HepG2 (cell line): ENCODE data around the gene HBD. TPM values are rescaled to one million over a fixed set of nuclear protein-coding genes. Genes with fewer than 3 reads are reported as not detected.

Source experiments
- ATAC-seq: fragments of 200-7000 bp; cut with Tn5 transposase; 3 replicates; pipeline ENCODE4 v1.9.1; 2020; ENCODE audit warnings: mild to moderate bottlenecking, moderate library complexity
- BruUV-seq: library from RNA; stranded (reverse); fragments of 400-500 nt; replicated peaks from 2 replicates; lab custom pipeline; 2021; lab: Mats Ljungman, UMichigan
- CTCF ChIA-PET: fragments of 300-600 bp; formaldehyde crosslinking; extraction: SDS; loops from one replicate; lab custom pipeline; 2021; ENCODE audit warnings: low total read pairs, inconsistent platforms, low intra/inter-chr PET ratio; lab: Yijun Ruan, JAX
- POLR2A ChIA-PET: fragments of 350-600 bp; sonication (Branson Sonifier 250); formaldehyde crosslinking; loops from one replicate; lab custom pipeline; 2020; ENCODE audit warnings: antibody characterized with exemption, inconsistent platforms; lab: Yijun Ruan, JAX
- DNase-seq: peaks from one replicate; pipeline ENCODE4 v3.0.0-alpha.2; 2015; ENCODE audit warnings: low spot score
- FAIRE-seq: peaks from 3 replicates; lab custom pipeline; 2011; peaks lifted over from hg19 to GRCh38; lab: Jason Lieb, UNC
- H2AFZ ChIP-seq: one replicate; pipeline ENCODE4 v1.6.1; 2011; ENCODE audit warnings: low read length, inconsistent platforms
- H3K27ac ChIP-seq: fragments of 300-600 bp; 3 replicates; pipeline ENCODE4 v1.8.0; 2011; ENCODE audit warnings: mixed run types, mild to moderate bottlenecking, mixed read lengths, low read length, inconsistent platforms; ENCODE audit not compliant: insufficient read depth; ENCODE audit errors: extremely low read length
- H3K27me3 ChIP-seq, 2 experiments: fragments of 200-600 bp in 1 of 2; 2 replicates in 1 of 2; 3 replicates in 1 of 2; pipeline versions ENCODE4 v1.6.0 to v1.8.0; 2011; ENCODE audit warnings: low read length in 2 of 2, mild to moderate bottlenecking in 2 of 2, moderate library complexity in 2 of 2, inconsistent platforms in 1 of 2; ENCODE audit not compliant: insufficient read depth in 2 of 2, control insufficient read depth in 1 of 2
- H3K36me3 ChIP-seq, 2 experiments: fragments of 200-600 bp in 1 of 2; replicated peaks in 1 of 2; 2 replicates in 1 of 2; 3 replicates in 1 of 2; pipeline versions ENCODE4 v1.5.1 to v1.8.0; 2011; ENCODE audit warnings: low read length in 2 of 2, inconsistent platforms in 1 of 2; ENCODE audit not compliant: insufficient read depth in 2 of 2, control insufficient read depth in 1 of 2
- H3K4me1 ChIP-seq: 2 replicates; pipeline ENCODE4 v1.5.1; 2012; ENCODE audit warnings: low read length, inconsistent platforms; ENCODE audit not compliant: insufficient read depth
- H3K4me2 ChIP-seq: 2 replicates; pipeline ENCODE4 v1.6.0; 2011; ENCODE audit warnings: low read depth, low read length, inconsistent platforms
- H3K4me3 ChIP-seq, 3 experiments: fragments of 200-600 bp in 1 of 3; sonication (generic), shearing (Covaris generic) in 1 of 3; replicated peaks in 1 of 3; 2 replicates each; pipeline ENCODE4 v1.5.1; 2011 to 2016; ENCODE audit warnings: low read length in 3 of 3, inconsistent platforms in 2 of 3, low read depth in 2 of 3, mild to moderate bottlenecking in 2 of 3, control low read depth in 1 of 3, mixed read lengths in 1 of 3; ENCODE audit not compliant: insufficient read depth in 1 of 3
- H3K79me2 ChIP-seq: one replicate; pipeline ENCODE4 v1.6.1; 2011; ENCODE audit warnings: low read length, inconsistent platforms; ENCODE audit not compliant: insufficient read depth
- H3K9ac ChIP-seq: 2 replicates; pipeline ENCODE4 v1.6.0; 2011; ENCODE audit warnings: mild to moderate bottlenecking, low read depth, low read length, inconsistent platforms; ENCODE audit not compliant: insufficient read depth
- H3K9me3 ChIP-seq: 2 replicates; pipeline ENCODE4 v1.5.1; 2012; ENCODE audit warnings: mild to moderate bottlenecking, low read length
- H4K20me1 ChIP-seq: 2 replicates; pipeline ENCODE4 v1.6.0; 2011; ENCODE audit warnings: inconsistent platforms, mild to moderate bottlenecking, low read length, moderate library complexity; ENCODE audit not compliant: insufficient read depth
- CHCHD3 ChIP-seq: sonication (generic); formaldehyde crosslinking; IDR thresholded peaks from 2 replicates; pipeline ENCODE4 v1.8.0; 2022; ENCODE audit warnings: mild to moderate bottlenecking, missing genetic modification reagents, moderate library complexity
- MTA3 ChIP-seq: sonication (generic); formaldehyde crosslinking; IDR thresholded peaks from 2 replicates; pipeline ENCODE4 v1.4.0; 2020; ENCODE audit warnings: missing genetic modification reagents
- PTBP1 ChIP-seq: fragments of 200-400 bp; formaldehyde crosslinking; IDR thresholded peaks from 2 replicates; pipeline ENCODE4 v1.6.1; 2018; ENCODE audit warnings: low read length, low read depth; ENCODE audit not compliant: poor library complexity, severe bottlenecking
- ZBTB7B ChIP-seq: sonication (generic); formaldehyde crosslinking; IDR thresholded peaks from 2 replicates; pipeline ENCODE4 v1.4.0; 2020; ENCODE audit warnings: missing genetic modification reagents
- ZNF121 ChIP-seq: sonication (generic); formaldehyde crosslinking; IDR thresholded peaks from 2 replicates; pipeline ENCODE4 v1.5.0; 2020; ENCODE audit warnings: mild to moderate bottlenecking, missing genetic modification reagents
- WGBS: methylation state at CpG from one replicate; pipeline ENCODE4 v1.1.6; 2017; ENCODE audit warnings: low lambda C conversion rate; 5-methylcytosine and 5-hydroxymethylcytosine counted together
- in situ Hi-C: cut with HindIII; loops from 2 replicates; pipeline ENCODE4 v1.10.0; 2017; ENCODE audit warnings: low pct_unique_long_range_greater_than_20kb; ENCODE audit not compliant: extremely low pct_ligation_motif_present
- intact Hi-C: fragments of 100-400 bp; cut with micrococcal nuclease; formaldehyde crosslinking; loops from one replicate; pipeline ENCODE4 v1.10.0; 2022; ENCODE audit not compliant: unreplicated experiment
- polyA plus RNA-seq, 8 experiments: library from polyadenylated mRNA; depleted of rRNA in 3 of 8; stranded (reverse) in 7 of 8; unstranded in 1 of 8; fragments of >200 nt; fragmentation: Illumina TruSeq in 4 of 8; extraction: Trizol in 4 of 8; gene quantifications; 2 replicates each; pipeline versions ENCODE4 v1.2.1 to v1.2.3, GENCODE V29; 2011 to 2016; ENCODE audit warnings: low read depth in 4 of 8, missing spikeins in 1 of 8, mixed read lengths in 1 of 8; ENCODE audit not compliant: insufficient read depth in 1 of 8
- total RNA-seq, 5 experiments: library from RNA; depleted of rRNA; stranded (reverse); fragments of >200 nt; fragmentation: Illumina TruSeq; extraction: Trizol; gene quantifications; 2 replicates each; pipeline ENCODE4 v1.2.3, GENCODE V29; 2016; ENCODE audit warnings: low read depth in 1 of 5
- TF ChIP-seq, protein P1 (sequence below): sonication (generic); formaldehyde crosslinking; IDR thresholded peaks from 2 replicates; pipeline ENCODE4 v1.4.0; 2020; ENCODE audit warnings: mild to moderate bottlenecking, missing genetic modification reagents, borderline replicate concordance
- TF ChIP-seq, protein P2 (sequence below): sonication (generic); formaldehyde crosslinking; IDR thresholded peaks from 2 replicates; pipeline ENCODE4 v1.4.0; 2020; ENCODE audit warnings: missing genetic modification reagents
- TF ChIP-seq, protein P3 (sequence below): sonication (generic); formaldehyde crosslinking; IDR thresholded peaks from 2 replicates; pipeline ENCODE4 v1.4.0; 2020; ENCODE audit warnings: mild to moderate bottlenecking, missing genetic modification reagents

Gene HBD
- total and polyA plus RNA-seq, 2 of the 13 experiments (the other 11 are each of a cell fraction or from before 2014, with no cell fraction given), result not detected

DNA sequence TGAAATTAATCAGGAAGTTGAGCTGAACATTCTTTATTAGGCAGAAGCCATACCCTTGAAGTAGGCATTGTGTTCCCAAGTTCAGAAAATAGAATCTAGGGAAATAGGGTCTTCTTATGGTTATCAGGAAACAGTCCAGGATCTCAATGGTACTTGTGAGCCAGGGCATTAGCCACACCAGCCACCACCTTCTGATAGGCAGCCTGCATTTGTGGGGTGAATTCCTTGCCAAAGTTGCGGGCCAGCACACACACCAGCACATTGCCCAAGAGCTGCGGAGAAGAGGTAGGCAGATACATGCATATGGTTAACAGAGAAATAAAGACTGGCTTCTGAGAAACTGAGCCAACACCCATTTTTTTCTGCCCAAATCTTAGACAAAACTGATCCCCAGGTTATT is 1.5 kb downstream of the HBD start:
- WGBS, result 28% methylated on average over 2 of the region's 2 CpGs
- no peaks in the 10 kb centered on the region; the same call in 1 of the 2 replicates for H4K20me1 ChIP-seq
- no peak overlapping the region for H3K4me3 ChIP-seq
- H3K9ac ChIP-seq, result no peak overlapping the region
- no peak for ATAC-seq
- no peaks in the 10 kb centered on the region for H3K27me3 ChIP-seq
- BruUV-seq, result no TSS peak
- H3K4me2 ChIP-seq, result no peak overlapping the region
- ChIA-PET POLR2A (no interaction called here), CTCF (no interaction called here)
- no peak overlapping the region for H3K27ac ChIP-seq
- no peaks in the 10 kb centered on the region for H3K36me3 ChIP-seq
- TF ChIP-seq MTA3 (CRISPR knock-in tag) (no peak), PTBP1 (no peak), CHCHD3 (no peak), ZNF121 (no peak), ZBTB7B (CRISPR knock-in tag) (no peak)
- TF ChIP-seq, protein P1, sequence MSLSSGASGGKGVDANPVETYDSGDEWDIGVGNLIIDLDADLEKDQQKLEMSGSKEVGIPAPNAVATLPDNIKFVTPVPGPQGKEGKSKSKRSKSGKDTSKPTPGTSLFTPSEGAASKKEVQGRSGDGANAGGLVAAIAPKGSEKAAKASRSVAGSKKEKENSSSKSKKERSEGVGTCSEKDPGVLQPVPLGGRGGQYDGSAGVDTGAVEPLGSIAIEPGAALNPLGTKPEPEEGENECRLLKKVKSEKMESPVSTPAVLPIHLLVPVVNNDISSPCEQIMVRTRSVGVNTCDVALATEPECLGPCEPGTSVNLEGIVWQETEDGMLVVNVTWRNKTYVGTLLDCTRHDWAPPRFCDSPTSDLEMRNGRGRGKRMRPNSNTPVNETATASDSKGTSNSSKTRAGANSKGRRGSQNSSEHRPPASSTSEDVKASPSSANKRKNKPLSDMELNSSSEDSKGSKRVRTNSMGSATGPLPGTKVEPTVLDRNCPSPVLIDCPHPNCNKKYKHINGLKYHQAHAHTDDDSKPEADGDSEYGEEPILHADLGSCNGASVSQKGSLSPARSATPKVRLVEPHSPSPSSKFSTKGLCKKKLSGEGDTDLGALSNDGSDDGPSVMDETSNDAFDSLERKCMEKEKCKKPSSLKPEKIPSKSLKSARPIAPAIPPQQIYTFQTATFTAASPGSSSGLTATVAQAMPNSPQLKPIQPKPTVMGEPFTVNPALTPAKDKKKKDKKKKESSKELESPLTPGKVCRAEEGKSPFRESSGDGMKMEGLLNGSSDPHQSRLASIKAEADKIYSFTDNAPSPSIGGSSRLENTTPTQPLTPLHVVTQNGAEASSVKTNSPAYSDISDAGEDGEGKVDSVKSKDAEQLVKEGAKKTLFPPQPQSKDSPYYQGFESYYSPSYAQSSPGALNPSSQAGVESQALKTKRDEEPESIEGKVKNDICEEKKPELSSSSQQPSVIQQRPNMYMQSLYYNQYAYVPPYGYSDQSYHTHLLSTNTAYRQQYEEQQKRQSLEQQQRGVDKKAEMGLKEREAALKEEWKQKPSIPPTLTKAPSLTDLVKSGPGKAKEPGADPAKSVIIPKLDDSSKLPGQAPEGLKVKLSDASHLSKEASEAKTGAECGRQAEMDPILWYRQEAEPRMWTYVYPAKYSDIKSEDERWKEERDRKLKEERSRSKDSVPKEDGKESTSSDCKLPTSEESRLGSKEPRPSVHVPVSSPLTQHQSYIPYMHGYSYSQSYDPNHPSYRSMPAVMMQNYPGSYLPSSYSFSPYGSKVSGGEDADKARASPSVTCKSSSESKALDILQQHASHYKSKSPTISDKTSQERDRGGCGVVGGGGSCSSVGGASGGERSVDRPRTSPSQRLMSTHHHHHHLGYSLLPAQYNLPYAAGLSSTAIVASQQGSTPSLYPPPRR, result no peak
- TF ChIP-seq, protein P2, sequence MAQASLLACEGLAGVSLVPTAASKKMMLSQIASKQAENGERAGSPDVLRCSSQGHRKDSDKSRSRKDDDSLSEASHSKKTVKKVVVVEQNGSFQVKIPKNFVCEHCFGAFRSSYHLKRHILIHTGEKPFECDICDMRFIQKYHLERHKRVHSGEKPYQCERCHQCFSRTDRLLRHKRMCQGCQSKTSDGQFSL, result no peak
- TF ChIP-seq, protein P3, sequence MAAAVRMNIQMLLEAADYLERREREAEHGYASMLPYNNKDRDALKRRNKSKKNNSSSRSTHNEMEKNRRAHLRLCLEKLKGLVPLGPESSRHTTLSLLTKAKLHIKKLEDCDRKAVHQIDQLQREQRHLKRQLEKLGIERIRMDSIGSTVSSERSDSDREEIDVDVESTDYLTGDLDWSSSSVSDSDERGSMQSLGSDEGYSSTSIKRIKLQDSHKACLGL (CRISPR knock-in tag), result no peak
- intact Hi-C loops (no loop called here), in situ Hi-C loops (no loop called here)
- no peak for DNase-seq
- no peaks in the 10 kb centered on the region for H3K4me1 ChIP-seq
- no peaks in the 10 kb centered on the region for H3K9me3 ChIP-seq
- no peak overlapping the region for H2AFZ ChIP-seq
- H3K79me2 ChIP-seq, result no peaks in the 10 kb centered on the region
- FAIRE-seq, result no peak
